Measurements from ENCODE around the gene VMP1.
A peak's percentile ranks its signal among the peaks of the same experiment; 100 is the strongest.

Gene VMP1

DNA sequence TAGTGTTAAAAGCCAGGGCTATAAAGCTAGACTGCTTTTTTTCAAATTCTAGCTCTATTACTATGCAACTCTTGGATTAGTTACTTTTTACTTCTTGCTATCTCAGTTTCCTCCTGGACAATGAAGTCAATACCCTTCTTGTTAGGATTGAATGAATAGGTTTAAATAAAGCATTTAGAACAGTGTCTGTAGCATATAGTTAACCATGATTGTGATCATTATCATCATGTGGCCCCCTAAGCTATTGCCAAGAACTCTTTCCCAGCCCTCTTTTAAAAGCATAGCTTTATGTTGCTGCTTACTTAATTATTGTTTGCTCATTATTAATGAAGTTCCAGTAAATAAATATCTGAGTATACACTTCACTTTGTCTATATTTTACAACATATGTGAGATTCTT, 4.5 kb downstream of the VMP1 start:
- DNase-seq (ENCODE audit: low read depth): no peak

DNA sequence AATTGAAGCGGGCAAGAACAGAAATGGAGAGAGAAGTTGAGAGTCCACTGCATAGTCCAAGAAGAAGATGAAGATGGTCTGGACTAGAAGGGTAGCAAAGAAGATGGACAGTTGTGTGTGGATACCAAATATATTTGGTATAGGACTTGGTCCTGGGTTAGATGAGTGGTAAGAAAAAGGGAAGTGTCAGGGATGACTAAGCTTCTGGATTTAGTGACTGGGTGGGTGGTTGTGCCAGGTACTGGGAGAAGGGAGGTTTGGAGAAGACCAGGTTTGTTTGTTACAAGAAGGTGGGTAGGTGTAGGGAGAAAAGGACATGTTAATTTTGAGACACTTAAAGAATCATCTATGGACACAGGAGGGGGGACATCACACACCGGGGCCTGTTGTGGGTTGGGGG, 5.4 kb downstream of the VMP1 start:
- DNase-seq (ENCODE audit: low read depth): no peak

DNA sequence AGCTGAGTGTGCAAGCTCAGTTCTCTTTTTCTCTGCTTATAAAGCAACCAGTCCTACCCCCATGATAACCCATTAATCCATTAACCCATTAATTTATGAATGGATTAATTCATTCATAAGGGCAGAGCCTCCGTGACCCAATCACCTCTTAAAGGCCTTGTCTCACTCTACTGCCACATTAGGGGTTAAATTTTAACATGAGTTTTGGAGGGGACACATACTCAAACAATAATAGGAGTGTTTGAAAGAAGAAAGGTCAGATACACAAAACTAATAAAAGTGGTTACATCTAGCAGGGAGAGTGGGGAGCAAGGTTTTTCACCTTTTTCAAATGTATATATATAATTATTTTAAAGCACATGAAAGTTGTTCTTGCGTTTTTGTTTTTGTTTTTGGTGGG, 6.8 kb downstream of the VMP1 start:
- DNase-seq (ENCODE audit: low read depth): no peak

DNA sequence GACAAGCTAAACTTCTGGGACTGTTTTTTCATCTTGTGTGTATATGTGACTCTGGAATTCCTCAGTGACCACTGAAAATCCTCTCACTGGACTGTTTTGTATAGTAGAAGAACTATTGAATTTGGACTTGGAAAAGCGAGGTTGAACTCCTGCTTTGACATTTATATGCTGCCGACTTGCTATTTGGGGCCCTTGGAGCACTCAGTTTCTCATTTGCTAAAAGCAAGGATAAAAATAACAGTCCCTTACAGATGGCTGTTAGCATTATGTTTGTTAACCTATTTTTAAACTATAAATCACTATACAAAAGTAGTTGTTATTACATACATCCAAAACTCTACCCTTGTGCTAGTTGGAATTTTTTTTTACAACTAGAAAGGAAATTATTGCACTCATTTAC, 9.0 kb downstream of the VMP1 start:
- DNase-seq (ENCODE audit: low read depth): no peak

DNA sequence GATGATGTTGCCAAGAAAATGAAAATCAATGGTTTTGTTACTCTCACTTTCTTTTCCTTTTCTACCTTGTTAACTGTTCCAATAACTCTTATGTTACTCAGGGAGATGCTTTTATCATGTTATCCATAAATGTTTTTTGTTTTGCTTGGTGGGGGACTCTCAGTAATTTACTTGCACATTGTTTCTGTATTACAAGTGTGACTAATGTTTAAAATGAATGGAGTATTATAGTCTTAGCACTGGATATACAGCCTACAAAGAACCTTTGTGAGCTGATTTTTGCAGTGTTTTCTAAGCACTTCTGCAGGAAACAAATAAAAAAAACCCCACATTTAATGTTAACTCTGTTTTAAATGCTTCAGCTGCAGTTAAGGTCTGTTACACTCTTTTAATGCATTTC, 12.1 kb downstream of the VMP1 start:
- DNase-seq (ENCODE audit: low read depth): no peak

DNA sequence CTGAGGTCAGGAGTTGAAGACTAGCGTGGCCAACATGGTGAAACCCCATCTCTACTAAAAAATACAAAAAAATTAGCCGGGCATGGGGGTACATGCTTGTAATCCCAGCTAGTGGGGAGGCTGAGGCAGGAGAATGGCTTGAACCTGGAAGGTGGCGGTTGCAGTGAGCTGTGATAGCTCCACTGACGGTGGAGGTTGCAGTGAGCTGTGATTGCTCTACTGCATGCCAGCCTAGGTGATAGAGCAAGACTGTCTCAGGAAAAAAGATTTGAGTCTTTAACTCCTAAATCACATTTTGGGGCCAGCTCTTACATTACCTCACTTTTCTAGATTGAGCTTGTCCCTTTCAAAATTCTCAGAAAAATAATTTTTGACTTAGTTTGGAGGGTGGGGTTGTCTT, 15.2 kb downstream of the VMP1 start:
- no peak for DNase-seq (ENCODE audit: low read depth)

DNA sequence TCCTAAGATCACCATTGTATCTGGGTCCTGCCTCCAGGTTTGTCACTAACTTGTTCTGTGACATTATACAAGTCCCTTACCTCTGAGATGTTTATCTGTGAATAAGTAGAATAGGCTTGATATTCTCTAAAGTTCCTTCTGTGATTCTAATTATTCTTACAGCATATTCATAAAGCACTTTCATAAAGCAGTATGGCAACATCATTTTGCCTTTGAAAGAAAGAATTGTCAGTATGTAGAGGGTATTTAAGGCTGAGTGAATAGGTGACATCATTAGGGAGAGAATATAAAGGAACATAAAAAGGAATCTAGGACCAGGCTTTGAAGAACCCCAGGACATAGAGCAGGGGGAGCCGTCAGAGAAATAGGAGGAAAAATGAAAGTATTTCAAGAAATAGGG, 15.6 kb downstream of the VMP1 start:
- no peak for DNase-seq (ENCODE audit: low read depth)

DNA sequence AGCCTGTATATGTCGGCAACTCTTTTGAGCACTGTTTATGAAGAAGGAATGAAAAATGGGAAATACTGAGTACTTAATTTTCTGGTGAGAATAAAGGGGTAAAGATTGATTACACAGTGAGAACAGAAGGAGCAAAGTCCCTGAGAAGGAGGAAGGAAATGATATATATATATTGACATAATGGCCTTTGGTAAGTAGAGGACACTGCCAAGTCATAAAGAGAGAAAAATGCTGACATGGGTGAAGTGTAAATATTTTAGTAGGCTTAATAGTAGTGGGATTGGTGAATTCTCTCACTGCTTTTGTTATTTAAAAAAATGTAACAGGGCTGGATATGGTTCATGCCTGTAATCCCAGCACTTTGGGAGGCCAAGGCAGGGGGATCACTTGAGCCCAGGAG, 16.2 kb downstream of the VMP1 start:
- DNase-seq (ENCODE audit: low read depth): no peak

DNA sequence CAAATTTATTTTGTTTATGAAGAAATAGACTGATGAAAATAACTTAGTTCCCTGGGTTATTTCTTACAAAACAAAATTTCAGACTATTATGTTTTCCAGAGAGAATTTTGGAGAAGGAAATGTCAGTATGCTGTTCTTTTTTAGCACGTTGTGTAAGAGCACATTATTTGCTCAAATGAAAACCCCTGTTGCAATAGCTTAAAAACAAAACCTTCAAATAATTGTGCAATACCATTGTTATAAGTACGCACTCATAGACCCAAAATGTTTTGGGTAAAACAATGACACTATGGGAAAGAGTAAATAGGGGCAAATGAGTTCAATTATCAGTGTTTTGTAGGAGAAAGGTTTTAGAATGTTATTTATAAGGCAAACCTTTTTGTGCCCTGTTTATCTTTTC, 18.2 kb downstream of the VMP1 start:
- DNase-seq (ENCODE audit: low read depth): no peak

DNA sequence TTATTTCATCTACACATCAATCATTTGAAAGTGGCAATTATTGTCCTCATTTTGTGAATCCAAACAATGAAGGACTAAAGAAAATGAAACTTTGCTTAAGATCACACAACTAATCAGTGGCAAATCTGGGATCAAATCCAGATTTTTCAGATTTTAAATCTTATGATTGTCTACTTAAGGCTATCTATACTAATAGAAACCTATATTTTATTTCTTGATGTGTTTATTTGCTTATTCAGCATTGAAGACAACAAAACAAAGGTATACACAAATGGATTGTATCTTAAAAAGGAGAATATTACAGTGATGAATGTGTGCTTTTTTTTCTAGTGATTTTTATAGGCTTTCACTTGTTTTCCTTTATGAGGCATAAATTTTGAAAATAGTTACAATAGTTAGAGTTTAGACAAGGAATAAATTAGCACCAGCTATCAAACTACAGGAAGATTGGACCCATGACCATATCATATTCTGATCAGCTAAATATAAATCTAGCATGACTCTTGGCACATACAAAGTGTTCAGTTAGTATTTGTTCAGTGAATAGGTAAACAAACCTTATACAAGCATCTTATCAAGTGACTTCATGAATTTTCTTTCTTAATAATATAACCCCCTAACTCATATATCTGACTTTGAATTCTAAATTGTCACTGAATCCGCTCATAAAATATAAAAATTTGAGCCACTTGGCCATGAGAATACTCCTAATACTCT, 20.5 kb downstream of the VMP1 start:
- no peak for DNase-seq (ENCODE audit: low read depth)

DNA sequence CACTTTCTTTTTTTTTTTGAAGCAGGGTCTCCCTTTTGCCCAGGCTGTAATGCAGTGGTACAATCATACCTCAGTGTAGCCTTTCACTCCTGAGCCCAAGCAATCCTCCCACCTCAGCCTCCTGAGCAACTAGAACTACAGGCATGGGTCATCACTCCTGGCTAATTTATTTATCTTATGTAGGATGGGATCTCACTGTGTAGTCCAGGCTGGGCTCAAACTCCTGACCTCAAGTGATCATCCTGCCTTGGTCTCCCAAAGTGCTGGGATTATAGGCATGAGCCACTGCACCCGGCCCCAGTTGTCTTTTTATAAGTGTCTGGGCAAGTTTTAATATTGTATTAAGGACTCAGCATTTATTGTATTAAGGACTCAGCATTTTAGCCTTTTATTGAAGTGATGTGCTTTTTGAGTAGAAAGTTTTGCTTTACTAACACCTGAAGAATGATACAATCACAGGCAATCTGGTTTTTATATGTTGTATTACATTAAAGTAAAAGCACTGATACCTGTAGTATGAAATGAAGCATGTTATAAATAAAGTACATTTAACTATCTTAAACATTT, 22.9 kb downstream of the VMP1 start:
- no peak for DNase-seq (ENCODE audit: low read depth)

DNA sequence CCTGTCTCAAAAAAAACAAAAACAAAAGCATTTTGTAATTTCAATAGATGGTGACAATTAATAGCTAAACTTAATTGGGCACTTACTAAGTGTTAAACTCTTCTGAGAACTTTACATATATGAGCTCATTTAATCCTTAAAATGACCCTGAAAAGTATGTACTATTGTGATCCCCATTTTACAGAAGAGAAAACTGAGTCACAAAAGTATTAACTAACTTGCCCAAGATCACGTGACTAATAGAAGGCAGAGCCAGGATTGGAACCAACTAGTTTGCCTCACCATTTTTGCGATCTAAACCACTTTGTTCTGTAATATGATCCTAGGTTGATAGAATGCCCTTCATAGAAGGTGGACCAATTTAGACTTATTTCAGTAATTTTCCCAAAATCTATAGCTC, 26.2 kb downstream of the VMP1 start:
- no peak for DNase-seq (ENCODE audit: low read depth)

DNA sequence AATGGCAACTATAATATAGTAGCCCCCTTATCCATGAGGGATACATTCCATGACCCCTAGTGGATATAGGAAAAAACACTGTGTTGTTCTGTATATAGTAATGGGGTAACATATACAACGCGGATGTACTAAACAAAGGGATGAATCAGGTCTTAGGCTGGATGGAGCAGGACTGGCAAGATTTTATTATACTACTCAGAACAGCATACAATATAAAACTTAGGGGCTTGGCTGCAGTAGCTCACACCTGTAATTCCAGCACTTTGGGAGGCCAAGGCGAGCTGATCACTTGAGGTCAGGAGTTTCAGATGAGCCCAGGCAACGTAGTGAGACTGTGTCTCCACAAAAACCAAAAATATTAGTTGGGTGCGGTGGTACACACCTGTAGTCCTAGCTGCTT, 26.8 kb downstream of the VMP1 start:
- no peak for DNase-seq (ENCODE audit: low read depth)

DNA sequence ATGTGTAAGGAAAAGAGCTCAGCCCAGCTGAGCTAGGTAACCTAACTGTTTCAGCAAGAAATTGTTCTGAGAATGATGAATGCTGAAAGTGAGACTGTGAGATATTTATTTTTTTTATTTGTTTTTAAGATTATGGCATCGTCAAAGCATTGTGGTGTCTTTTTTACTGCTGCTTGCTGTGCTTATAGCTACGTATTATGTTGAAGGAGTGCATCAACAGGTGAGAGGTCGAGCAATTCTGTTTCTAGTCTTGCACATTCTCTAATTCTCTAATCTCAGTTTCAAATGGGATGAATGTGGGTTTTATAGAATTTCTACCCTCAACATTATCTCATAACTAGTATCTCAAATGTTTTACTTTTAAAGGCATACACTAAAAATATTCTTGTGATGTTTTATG, 29.9 kb downstream of the VMP1 start:
- no peak for DNase-seq (ENCODE audit: low read depth)

DNA sequence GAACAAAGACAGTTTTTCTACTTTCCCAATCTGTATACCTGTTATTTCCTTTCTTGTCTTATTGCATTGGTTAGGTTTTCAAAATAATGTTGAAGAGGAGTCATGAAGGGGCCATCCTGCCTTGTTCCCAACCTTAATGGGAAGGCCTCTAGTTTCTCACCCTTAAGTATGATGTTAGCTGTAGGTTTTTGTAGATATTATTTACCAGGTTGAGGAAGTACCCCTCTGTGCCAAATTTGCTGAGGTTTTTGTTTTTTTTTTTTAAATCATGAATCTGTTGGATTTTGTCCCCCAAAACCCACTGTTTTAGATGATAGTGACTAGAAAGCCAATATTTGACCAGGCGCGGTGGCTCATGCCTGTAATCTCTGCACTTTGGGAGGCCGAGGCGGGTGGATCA, 36.4 kb downstream of the VMP1 start:
- DNase-seq (ENCODE audit: low read depth): no peak

DNA sequence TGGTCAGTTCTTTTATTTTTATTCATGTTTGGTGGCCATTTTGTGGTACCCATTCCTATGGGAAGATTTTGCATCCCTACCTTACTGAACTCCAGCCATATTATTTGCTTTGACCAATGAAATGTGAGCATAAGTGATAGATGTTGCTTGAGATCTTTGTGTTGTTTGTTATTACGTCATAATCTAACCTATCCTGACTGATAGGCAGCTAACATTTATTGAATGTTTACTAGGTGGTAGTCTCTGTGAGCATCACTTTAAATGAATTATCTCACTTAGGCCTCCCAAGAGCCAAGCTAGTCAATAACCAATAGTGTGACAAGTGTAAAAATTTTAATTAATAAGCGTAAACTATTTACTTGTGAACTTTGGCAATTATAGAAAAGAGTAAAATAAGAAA, 37.6 kb downstream of the VMP1 start:
- DNase-seq (ENCODE audit: low read depth): no peak

DNA sequence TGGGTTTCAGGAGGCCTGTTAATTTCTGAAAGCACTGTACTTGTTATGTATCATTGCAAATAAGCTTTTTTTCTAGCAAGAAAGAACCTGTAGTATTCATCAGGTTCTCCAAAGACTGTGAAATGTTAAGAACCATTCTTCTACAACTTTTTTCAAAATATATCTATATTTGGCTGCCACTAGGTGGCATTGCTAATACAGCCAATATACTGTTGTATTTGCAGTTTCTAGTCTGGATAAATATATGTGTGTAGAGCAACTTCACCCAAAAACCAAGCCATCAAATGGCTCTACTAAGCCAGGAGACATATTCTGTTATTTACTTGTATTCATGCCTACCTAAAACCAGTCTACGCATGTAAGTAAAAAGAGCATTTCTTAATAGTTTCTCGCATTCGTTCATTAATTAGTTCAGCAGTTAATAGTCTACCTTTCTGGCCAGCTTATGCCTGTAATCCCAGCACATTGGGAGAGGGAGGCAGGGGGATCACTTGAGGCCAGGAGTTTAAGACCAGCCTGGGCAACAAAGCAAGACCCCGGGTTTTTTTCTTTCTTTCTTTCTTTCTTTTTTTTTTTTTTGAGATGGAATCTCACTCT, 39.5 kb downstream of the VMP1 start:
- DNase-seq (ENCODE audit: low read depth): peak; percentile 72

DNA sequence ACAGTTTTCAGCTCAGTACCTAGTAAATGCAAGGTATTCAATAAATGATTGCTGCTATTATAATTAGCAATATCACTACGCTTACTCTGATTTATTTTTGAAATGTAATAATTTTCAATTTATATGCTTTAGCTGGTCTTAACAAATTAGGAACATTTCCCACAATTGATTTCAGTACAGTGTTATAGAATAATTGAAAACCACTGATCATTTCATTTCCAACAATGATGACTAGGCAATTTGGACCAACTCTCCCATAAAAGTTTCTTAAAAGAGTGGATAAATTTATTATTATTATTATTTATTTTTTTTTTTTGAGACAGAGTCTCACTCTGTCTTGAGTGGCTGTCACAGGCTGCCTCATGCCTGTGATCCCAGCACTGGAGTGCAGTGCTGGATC, 41.1 kb downstream of the VMP1 start:
- DNase-seq (ENCODE audit: low read depth): no peak

DNA sequence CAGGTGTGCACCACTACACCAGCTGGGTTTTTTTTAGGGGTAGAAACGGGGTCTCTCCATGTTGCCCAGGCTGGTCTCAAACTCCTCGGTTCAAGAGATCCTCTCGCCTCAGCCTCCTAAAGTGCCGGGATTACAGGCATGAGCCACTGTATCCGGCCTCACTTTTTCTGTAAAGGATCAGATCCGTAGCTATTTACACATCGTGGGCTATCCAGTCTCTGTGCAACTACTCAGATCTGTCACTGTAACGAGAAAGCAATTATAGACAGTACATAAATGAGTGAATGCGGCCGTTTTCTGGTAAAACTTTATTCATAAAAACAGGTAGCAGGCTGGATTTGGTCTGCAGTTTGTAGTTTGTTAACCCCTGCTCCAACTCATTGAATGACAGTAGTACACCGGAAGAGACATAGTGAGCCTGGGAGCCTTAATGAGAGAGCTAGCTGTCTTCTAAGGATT, 44.5 kb downstream of the VMP1 start:
- no peak for DNase-seq (ENCODE audit: low read depth)

DNA sequence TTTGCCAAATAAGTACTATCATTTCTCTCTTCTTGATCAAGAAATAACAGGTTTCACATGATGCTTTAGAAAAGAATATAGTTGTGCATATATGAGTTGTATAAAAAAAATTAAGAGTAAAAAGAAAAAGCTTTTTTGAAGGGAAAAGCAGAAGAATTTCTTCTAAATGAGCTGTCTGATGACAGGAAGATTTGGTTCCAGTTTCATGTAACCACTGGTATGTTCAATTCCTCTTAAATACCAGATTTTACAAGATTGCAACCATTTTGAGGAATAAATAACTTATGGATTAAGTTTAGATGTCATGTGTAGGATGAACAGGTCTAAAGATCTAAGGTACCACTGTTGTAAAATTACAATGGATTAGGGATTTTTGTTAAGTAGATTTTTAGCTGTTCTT, 45.0 kb downstream of the VMP1 start:
- DNase-seq (ENCODE audit: low read depth): peak; percentile 17

DNA sequence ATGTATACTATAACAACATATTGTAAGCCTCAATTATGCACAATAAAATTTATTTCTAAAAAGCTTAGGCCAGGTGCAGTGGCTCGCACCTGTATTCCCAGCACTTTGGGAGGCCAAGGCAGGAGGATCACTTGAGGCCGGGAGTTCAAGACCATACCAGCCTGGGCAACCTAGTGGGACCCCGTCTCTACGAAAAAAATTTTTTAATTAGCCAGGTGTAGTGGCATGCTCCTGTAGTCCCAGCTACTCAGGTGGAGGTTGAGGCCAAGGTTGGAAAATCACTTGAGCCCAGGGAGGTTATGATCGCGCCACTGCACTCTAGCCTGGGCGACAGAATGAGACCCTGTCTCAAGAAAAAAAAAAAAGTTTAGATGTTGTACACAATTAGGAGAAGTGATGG, 45.5 kb downstream of the VMP1 start:
- no peak for DNase-seq (ENCODE audit: low read depth)

DNA sequence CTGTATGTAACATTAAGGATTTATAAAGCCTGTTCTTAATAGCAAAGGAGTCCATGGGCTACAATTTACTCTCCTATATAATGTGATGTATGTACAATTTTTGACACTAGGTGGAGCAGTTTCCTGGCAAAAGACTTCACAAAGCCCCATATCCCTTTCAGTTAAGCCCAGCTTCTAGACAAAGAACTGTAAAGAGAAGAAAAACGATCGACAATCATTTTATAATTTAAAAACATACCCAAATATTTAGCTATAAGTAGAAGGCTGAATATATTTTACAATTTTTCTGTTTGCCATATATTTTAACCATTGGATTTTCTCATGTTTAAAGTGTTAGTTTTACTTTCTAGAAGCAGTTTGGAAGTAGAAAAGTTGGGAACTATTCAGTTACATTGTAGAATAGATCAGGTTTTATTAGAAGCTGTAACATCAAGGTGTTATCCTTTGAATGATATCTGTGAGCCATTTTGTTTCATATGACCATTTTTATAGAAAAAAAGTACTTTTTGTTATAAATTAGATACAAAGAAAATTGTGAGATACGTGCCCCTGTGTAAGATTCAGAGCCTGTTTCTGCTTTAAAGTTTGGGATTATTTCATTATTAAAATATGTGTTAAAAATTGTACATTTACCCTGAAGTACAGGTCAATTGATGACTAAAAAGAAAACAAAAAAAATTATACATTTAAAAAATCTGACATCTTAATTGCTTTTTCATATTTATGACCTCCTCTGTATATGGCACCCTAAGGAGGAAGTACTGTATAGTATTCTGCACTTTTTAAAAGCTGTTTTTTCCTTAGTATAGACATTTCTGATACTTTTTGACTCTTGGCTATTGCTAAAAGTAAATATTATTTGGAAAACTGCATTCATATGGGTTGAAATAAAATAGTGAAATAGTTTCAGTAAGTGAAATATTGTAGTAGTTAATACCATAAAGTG, 46.3 kb downstream of the VMP1 start:
- peak; percentile 94 for DNase-seq (ENCODE audit: low read depth)

DNA sequence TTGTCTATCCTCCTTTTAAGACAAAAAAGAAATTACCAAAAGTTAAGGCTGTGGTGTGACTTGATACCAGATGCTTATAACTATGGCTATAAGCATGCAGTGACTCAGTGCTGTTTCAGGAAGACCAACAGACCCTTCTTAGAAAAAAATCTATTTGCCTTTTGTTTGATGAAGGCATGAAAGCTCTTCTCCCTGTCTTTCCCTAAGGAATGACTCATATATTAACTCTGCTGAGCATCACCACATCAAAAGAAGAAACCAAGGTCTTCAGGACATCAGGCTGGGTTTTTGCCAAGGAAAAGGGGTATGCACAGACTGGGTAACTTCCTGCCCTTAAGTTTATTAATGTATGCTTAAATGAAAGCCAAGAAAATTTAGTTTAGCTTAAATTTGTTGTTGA, 47.1 kb downstream of the VMP1 start:
- peak; percentile 100 for DNase-seq (ENCODE audit: low read depth)
